Measurements from ENCODE around the gene MED13L.

- TF ChIP-seq POLR2A (IDR thresholded peaks at IDR 0.05) (no peak), CTCF (IDR thresholded peaks at IDR 0.05) (no peak)
These were observed 132.0 kb downstream of the MED13L start for GRCh38 chr12:116145451-116145850.

All from heart left ventricle (tissue), 13 donors.